HCT116 (cell line): Measurements from ENCODE around the gene NRIP3.

Source experiments
- CEBPB ChIP-seq: IDR thresholded peaks from 2 replicates; pipeline ENCODE4 v1.6.1; 2012; ENCODE audit warnings: low read depth
- CTCF ChIP-seq, 3 experiments: fragments of 200-600 bp in 1 of 3; sonication (generic) in 1 of 3; IDR thresholded peaks in 2 of 3; conservative IDR thresholded peaks in 1 of 3; 2 replicates each; pipeline ENCODE4 v1.5.1; 2012 to 2017; ENCODE audit warnings: low read depth in 2 of 3, low read length in 2 of 3, antibody characterized with exemption in 1 of 3, borderline replicate concordance in 1 of 3, control low read depth in 1 of 3, mild to moderate bottlenecking in 1 of 3, mixed read lengths in 1 of 3, mixed run types in 1 of 3, moderate library complexity in 1 of 3; ENCODE audit not compliant: insufficient read depth in 1 of 3
- EZH2 ChIP-seq: fragments of 200-600 bp; sonication (generic); IDR thresholded peaks from 2 replicates; pipeline ENCODE4 v1.6.1; 2017; ENCODE audit warnings: antibody characterized with exemption, mixed run types
- EZH2phosphoT487 ChIP-seq: fragments of 200-600 bp; IDR thresholded peaks from 2 replicates; pipeline ENCODE4 v1.6.1; 2018; ENCODE audit warnings: antibody characterized with exemption, borderline replicate concordance
- MAX ChIP-seq: IDR thresholded peaks from 2 replicates; pipeline ENCODE4 v1.6.1; 2012
- POLR2A ChIP-seq: IDR thresholded peaks from 2 replicates; pipeline ENCODE4 v1.7.0; 2011; ENCODE audit warnings: borderline replicate concordance; ENCODE audit not compliant: insufficient read depth, insufficient read length; ENCODE audit errors: extremely low read depth
- POLR2AphosphoS5 ChIP-seq: IDR thresholded peaks from 2 replicates; pipeline ENCODE4 v1.6.1; 2011; ENCODE audit warnings: mild to moderate bottlenecking, low read depth, low read length, moderate library complexity
- RAD21 ChIP-seq: IDR thresholded peaks from 2 replicates; pipeline ENCODE4 v1.6.1; 2012; ENCODE audit warnings: low read depth, mild to moderate bottlenecking
- SP1 ChIP-seq: IDR thresholded peaks from 2 replicates; pipeline ENCODE4 v1.6.1; 2012; ENCODE audit warnings: low read depth
- ZFX ChIP-seq: fragments of 450-650 bp; IDR thresholded peaks from 2 replicates; pipeline ENCODE4 v1.6.1; 2017
- ZNF274 ChIP-seq: fragments of 200-500 bp; sonication (Bioruptor generic); IDR thresholded peaks from 2 replicates; pipeline ENCODE4 v1.6.1; 2014; ENCODE audit warnings: mild to moderate bottlenecking, low read depth, low read length, inconsistent platforms
- TF ChIP-seq, protein P1 (sequence below): IDR thresholded peaks from 2 replicates; pipeline ENCODE4 v1.6.1; 2012; ENCODE audit warnings: low read depth

DNA sequence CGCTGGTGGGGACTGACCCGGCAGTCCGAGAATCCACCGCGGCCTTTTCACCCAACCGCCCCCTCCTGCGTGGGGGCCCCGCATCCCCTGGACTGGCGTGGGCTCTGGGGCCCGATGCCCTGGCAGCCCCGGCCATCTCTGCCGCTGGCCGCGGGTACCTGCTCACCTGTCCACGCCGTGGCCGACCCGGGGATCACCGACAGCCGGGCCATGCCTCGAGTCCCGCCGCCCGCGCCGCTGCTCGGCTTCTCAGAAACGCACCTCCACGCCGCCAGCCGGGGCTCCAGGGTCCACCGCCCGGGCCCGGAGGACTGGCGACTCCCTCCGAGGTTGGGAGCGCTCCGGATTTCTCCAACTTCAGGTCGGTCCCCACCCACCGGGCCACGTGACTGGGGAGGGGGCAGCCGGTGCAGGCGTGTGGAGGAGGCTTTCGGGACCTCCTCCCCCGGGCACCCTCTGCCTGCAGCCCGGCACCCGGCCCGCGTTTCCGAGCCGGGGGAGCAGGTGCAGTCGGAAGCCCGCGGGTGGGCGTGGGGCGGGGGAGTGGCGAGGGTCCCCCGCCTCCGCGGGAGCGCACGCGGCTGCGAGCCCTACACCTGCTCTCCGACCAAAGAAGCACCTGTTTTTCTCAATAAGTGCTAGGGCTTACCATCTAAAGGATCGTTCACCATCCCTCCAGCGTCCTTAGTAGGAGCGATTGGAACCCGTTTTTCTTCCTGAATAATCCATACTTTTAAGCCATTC is 554 bp upstream of the NRIP3 start:
- TF ChIP-seq CTCF (IDR thresholded peaks at IDR 0.05 in 2 of 3, conservative IDR thresholded peaks at IDR 0.05 in 1 of 3; ENCODE audit: borderline replicate concordance in 1 of 3, insufficient read depth in 1 of 3, low read depth in 2 of 3, low read length in 2 of 3) (no peak), MAX (no peak), EZH2 (no peak), ZNF274 (no peak), EZH2phosphoT487 (no peak), POLR2A (no peak), CEBPB (no peak), POLR2AphosphoS5 (no peak), RAD21 (no peak), SP1 (no peak), ZFX (no peak)
- TF ChIP-seq, protein P1, sequence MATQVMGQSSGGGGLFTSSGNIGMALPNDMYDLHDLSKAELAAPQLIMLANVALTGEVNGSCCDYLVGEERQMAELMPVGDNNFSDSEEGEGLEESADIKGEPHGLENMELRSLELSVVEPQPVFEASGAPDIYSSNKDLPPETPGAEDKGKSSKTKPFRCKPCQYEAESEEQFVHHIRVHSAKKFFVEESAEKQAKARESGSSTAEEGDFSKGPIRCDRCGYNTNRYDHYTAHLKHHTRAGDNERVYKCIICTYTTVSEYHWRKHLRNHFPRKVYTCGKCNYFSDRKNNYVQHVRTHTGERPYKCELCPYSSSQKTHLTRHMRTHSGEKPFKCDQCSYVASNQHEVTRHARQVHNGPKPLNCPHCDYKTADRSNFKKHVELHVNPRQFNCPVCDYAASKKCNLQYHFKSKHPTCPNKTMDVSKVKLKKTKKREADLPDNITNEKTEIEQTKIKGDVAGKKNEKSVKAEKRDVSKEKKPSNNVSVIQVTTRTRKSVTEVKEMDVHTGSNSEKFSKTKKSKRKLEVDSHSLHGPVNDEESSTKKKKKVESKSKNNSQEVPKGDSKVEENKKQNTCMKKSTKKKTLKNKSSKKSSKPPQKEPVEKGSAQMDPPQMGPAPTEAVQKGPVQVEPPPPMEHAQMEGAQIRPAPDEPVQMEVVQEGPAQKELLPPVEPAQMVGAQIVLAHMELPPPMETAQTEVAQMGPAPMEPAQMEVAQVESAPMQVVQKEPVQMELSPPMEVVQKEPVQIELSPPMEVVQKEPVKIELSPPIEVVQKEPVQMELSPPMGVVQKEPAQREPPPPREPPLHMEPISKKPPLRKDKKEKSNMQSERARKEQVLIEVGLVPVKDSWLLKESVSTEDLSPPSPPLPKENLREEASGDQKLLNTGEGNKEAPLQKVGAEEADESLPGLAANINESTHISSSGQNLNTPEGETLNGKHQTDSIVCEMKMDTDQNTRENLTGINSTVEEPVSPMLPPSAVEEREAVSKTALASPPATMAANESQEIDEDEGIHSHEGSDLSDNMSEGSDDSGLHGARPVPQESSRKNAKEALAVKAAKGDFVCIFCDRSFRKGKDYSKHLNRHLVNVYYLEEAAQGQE, result no peak
